Upper lobe of left lung (tissue), 6 donors: ENCODE data around the gene KLHL29. TPM values are rescaled to one million over a fixed set of nuclear protein-coding genes. Genes with fewer than 3 reads are reported as not detected.

Experiments
- ATAC-seq, 2 donors: fragments of 200-7000 bp; cut with Tn5 transposase; one replicate each; pipeline ENCODE4 v1.9.1; 2022; ENCODE audit warnings: mild to moderate bottlenecking in 2 of 2, moderate library complexity in 2 of 2; ENCODE audit not compliant: low FRiP score in 2 of 2
- DNase-seq, 2 donors: peaks; one replicate each; pipeline ENCODE4 v3.0.0-alpha.2; 2019 to 2020
- H3K27ac ChIP-seq, 4 donors: fragments of 200-600 bp; sonication (generic); one replicate each; pipeline ENCODE4 v1.5.1; 2016 to 2019
- H3K27me3 ChIP-seq, 4 donors: fragments of 200-600 bp; sonication (generic); one replicate each; pipeline ENCODE4 v1.5.1; 2017 to 2019
- H3K36me3 ChIP-seq, 4 donors: fragments of 200-600 bp; sonication (generic); one replicate each; pipeline ENCODE4 v1.5.1; 2016 to 2019
- H3K4me1 ChIP-seq, 4 donors: fragments of 200-600 bp; sonication (generic); one replicate each; pipeline ENCODE4 v1.5.1; 2018 to 2019
- H3K4me3 ChIP-seq, 4 donors: fragments of 200-600 bp; sonication (generic); one replicate each; pipeline ENCODE4 v1.5.1; 2017 to 2019; ENCODE audit warnings: mild to moderate bottlenecking in 2 of 4, moderate library complexity in 1 of 4
- H3K9me3 ChIP-seq, 4 donors: fragments of 200-600 bp; sonication (generic); one replicate each; pipeline ENCODE4 v1.5.1; 2018 to 2019
- EP300 ChIP-seq, 4 donors: sonication (generic); formaldehyde crosslinking; IDR thresholded peaks; one replicate each; pipeline ENCODE4 v1.5.1; 2017; ENCODE audit warnings: antibody characterized with exemption in 4 of 4, control low read depth in 2 of 4
- POLR2A ChIP-seq, 4 donors: fragments of 450-650 bp; IDR thresholded peaks; one replicate each; pipeline ENCODE4 v1.5.1; 2016 to 2017; ENCODE audit warnings: antibody characterized with exemption in 4 of 4, mild to moderate bottlenecking in 2 of 4
- POLR2AphosphoS5 ChIP-seq, 2 donors: sonication (generic); formaldehyde crosslinking; IDR thresholded peaks; one replicate each; pipeline ENCODE4 v1.5.1; 2017; ENCODE audit warnings: antibody characterized with exemption in 2 of 2
- WGBS, 2 donors: methylation state at CpG; one replicate each; pipeline ENCODE4 v1.1.5; 2017 to 2018; 5-methylcytosine and 5-hydroxymethylcytosine counted together
- total RNA-seq, 6 donors: library from RNA; depleted of rRNA in 4 of 6; stranded (reverse); fragments of >200 nt in 4 of 6; gene quantifications; one replicate each; pipeline versions ENCODE4 v1.1.0 to v1.2.1, GENCODE V29; 2016 to 2021
- TF ChIP-seq, protein P1 (sequence below), 6 experiments: fragments of 450-650 bp in 4 of 6; fragments of 200-600 bp in 2 of 6; sonication (generic) in 2 of 6; IDR thresholded peaks; one replicate each; pipeline ENCODE4 v1.5.1; 2016 to 2019; ENCODE audit warnings: antibody characterized with exemption in 6 of 6
- donor health status: DM: no; HTN: no; CAD: no; lungs with moderate emphysema.
- donor health status: DM: no; HTN: yes; CAD: no; lungs with severe emphysema.

KLHL29 gene
- total RNA-seq, 6 donors from 2014 or later: 8.6 to 34.4 (median 18.2) TPM

DNA sequence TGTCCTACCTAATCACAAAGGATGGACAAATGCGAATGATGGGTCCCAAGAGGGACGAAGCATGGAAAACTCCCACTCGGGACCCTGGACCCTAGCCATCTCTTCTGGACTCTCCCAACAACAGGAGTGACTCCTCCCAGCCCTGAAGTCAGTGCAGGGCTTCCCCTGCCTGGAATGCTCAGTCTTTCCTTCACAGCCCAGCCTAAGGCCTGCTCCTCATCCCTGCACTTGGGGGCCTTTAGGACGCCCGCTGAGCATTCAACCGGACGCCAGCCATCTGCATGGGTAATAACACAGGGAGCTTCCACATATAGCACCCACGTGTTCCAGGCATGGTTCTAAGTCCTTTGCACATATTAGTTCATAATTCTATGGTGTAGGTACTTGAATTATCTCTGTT, 237.5 kb downstream of the KLHL29 start:
- ATAC-seq: no peak
- WGBS, 2 donors: 93 to 94% methylated on average over 8 of the region's 8 CpGs
- no peak overlapping the region for H3K4me3 ChIP-seq
- peaks cover 0 to 7% (median 4%) of the 10 kb centered on the region in 4 donors for H3K9me3 ChIP-seq
- no peaks in the 10 kb centered on the region for H3K36me3 ChIP-seq
- no peak for TF ChIP-seq EP300 (IDR thresholded peaks at IDR 0.05)
- TF ChIP-seq, protein P1, sequence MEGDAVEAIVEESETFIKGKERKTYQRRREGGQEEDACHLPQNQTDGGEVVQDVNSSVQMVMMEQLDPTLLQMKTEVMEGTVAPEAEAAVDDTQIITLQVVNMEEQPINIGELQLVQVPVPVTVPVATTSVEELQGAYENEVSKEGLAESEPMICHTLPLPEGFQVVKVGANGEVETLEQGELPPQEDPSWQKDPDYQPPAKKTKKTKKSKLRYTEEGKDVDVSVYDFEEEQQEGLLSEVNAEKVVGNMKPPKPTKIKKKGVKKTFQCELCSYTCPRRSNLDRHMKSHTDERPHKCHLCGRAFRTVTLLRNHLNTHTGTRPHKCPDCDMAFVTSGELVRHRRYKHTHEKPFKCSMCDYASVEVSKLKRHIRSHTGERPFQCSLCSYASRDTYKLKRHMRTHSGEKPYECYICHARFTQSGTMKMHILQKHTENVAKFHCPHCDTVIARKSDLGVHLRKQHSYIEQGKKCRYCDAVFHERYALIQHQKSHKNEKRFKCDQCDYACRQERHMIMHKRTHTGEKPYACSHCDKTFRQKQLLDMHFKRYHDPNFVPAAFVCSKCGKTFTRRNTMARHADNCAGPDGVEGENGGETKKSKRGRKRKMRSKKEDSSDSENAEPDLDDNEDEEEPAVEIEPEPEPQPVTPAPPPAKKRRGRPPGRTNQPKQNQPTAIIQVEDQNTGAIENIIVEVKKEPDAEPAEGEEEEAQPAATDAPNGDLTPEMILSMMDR (IDR thresholded peaks at IDR 0.05): no peak
- no peak for TF ChIP-seq POLR2A (IDR thresholded peaks at IDR 0.05)
- TF ChIP-seq POLR2AphosphoS5 (IDR thresholded peaks at IDR 0.05): no peak
- H3K4me1 ChIP-seq: peaks cover 0 to 8% (median under 1%) of the 10 kb centered on the region in 4 donors
- H3K27ac ChIP-seq: no peak overlapping the region
- no peaks in the 10 kb centered on the region for H3K27me3 ChIP-seq
- no peak for DNase-seq

DNA sequence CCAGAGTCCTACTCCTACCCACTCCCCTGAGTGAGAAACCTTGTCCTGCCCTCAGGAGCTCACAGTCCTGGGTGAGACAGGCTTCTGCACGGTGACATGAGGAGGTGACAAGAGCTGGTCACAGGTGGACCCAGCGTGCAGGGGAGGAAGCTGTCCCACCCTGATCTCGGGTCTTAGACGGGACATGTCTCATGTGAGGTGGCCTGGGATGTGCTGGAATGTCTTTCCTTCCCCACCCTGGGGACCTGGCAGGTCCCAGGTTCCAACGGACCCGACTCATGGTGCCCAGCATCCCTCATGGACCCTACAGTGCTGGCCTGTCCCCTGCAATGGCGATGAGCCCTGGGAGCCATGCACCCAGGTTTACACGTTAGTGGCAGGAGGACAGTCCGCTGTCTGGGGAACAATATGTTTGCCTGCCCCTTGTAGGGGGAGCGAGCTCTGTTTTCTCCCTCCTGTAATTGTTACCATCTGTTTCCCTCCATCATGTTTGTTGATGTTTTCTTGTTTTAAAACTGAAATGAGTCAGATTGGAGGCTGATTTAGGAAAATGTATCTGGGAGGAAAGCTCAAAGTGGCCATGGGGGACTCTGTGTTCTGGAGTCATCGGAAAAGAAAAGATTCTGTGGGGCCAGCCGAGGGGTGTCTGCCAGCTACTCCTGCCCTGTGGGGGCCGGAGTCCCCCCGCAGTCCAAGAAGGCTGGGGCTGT, 238.1 kb downstream of the KLHL29 start:
- Histone ChIP-seq H3K9me3 (peaks cover 0 to 7% (median 4%) of the 10 kb centered on the region in 4 donors), H3K27ac (no peak overlapping the region), H3K4me3 (no peak overlapping the region), H3K27me3 (no peaks in the 10 kb centered on the region), H3K4me1 (peaks cover 0 to 1% (median 0%) of the 10 kb centered on the region in 4 donors), H3K36me3 (no peaks in the 10 kb centered on the region)
- 88 to 90% methylated on average over 14 of the region's 14 CpGs for WGBS, 2 donors
- ATAC-seq (no peak), DNase-seq (no peak)
- TF ChIP-seq, protein P1 (IDR thresholded peaks at IDR 0.05): no peak
- TF ChIP-seq POLR2AphosphoS5 (IDR thresholded peaks at IDR 0.05) (no peak), POLR2A (IDR thresholded peaks at IDR 0.05) (no peak), EP300 (IDR thresholded peaks at IDR 0.05) (no peak)

DNA sequence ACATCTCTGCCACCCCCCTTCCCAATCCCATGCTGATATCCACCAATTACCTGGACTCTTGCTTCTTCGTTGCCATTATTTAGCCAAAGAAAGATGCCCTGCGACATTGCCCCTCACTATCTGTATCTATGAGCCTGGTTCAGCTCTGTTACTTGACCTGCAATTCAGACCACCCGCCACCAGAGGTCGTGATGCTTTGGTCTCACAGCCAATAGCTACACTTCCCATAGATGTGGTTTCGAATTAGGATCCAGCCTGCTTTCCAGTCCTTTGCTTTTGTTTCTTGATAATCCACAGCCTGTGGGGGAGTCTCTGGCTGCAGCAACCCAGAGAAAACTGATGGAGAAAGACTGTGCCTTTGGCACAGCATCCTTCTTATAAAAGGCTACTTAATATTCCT, 239.4 kb downstream of the KLHL29 start:
- ATAC-seq: no peak
- no peaks in the 10 kb centered on the region for H3K36me3 ChIP-seq
- no peak overlapping the region for H3K27ac ChIP-seq
- no peaks in the 10 kb centered on the region for H3K4me1 ChIP-seq
- H3K4me3 ChIP-seq: no peak overlapping the region
- 60 to 74% methylated on average over 5 of the region's 5 CpGs for WGBS, 2 donors
- TF ChIP-seq, protein P1 (IDR thresholded peaks at IDR 0.05): peak in 1 of 6 experiments; percentile 21
- TF ChIP-seq POLR2AphosphoS5 (IDR thresholded peaks at IDR 0.05): no peak
- peaks cover 0 to 7% (median 4%) of the 10 kb centered on the region in 4 donors for H3K9me3 ChIP-seq
- no peak for DNase-seq
- H3K27me3 ChIP-seq: no peaks in the 10 kb centered on the region

DNA sequence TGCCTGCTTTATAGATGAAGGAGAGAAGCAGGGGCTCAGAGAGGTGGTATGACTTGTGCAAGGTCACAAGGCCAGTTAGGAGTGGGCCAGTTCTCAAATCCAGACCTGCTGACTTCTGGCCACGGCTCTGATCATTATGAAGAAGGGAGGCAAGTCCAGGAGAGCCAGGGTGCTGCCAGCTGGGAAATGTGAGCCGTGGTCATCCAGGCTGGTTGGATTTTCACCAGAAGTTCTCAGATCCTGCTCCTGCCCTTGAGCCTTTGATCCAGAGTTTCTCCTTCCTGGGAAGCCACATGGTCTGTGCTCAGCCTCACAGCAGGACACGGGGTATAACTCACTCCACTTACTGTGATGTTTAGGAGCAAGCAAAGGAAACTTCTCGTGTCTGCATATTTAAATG, 239.9 kb downstream of the KLHL29 start:
- Histone ChIP-seq H3K9me3 (peaks cover 0 to 7% (median 4%) of the 10 kb centered on the region in 4 donors), H3K27me3 (no peaks in the 10 kb centered on the region), H3K4me1 (no peaks in the 10 kb centered on the region), H3K36me3 (no peaks in the 10 kb centered on the region), H3K4me3 (no peak overlapping the region), H3K27ac (no peak overlapping the region)
- 66 to 67% methylated on average over 4 of the region's 4 CpGs for WGBS, 2 donors
- DNase-seq (no peak), ATAC-seq (no peak)
- TF ChIP-seq POLR2AphosphoS5 (IDR thresholded peaks at IDR 0.05): no peak
- TF ChIP-seq EP300 (IDR thresholded peaks at IDR 0.05): no peak
- no peak for TF ChIP-seq POLR2A (IDR thresholded peaks at IDR 0.05)
- TF ChIP-seq, protein P1 (IDR thresholded peaks at IDR 0.05): no peak

DNA sequence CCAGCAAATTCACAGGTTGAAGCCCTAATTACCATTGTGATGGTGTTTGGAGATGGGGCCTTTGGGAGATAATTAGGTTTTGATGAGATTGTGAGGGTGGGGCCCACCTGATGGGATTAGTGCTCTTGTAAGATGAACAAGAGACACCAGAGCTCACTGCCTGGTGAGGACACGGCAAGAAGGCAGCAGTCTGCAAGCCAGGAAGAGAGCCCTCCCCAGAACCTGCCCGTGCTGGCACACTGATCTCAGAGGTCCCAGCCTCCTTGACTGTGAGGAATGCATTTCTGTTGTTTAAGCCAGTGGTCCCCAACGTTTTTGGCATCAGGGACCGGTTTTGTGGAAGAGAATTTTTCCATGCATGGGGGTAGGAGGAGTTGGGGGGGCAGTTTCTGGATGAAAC, 240.7 kb downstream of the KLHL29 start:
- no peak for ATAC-seq
- H3K9me3 ChIP-seq: peaks cover 0 to 7% (median 4%) of the 10 kb centered on the region in 4 donors
- H3K4me3 ChIP-seq: no peak overlapping the region
- no peaks in the 10 kb centered on the region for H3K4me1 ChIP-seq
- no peaks in the 10 kb centered on the region for H3K36me3 ChIP-seq
- no peak overlapping the region for H3K27ac ChIP-seq
- 73 to 80% methylated on average over 2 to 4 of the region's 4 CpGs for WGBS, 2 donors
- no peaks in the 10 kb centered on the region for H3K27me3 ChIP-seq
- TF ChIP-seq POLR2AphosphoS5 (IDR thresholded peaks at IDR 0.05): no peak
- no peak for TF ChIP-seq POLR2A (IDR thresholded peaks at IDR 0.05)
- TF ChIP-seq, protein P1 (IDR thresholded peaks at IDR 0.05): no peak
- no peak for TF ChIP-seq EP300 (IDR thresholded peaks at IDR 0.05)
- DNase-seq: no peak
